GM23338 (cell line): ENCODE measurements around the gene EMP2.

ENCODE experiments used
- EZH2 ChIP-seq: fragments of 200-600 bp; sonication (generic); IDR thresholded peaks from one replicate; pipeline ENCODE4 v1.8.0; 2017; ENCODE audit warnings: antibody characterized with exemption, mild to moderate bottlenecking, low read depth; ENCODE audit not compliant: unreplicated experiment
- JUNB ChIP-seq: IDR thresholded peaks from one replicate; pipeline ENCODE4 v1.6.1; 2016; ENCODE audit warnings: antibody characterized with exemption; ENCODE audit not compliant: unreplicated experiment
- POLR2AphosphoS5 ChIP-seq: IDR thresholded peaks from 2 replicates; pipeline ENCODE4 v1.6.1; 2016; ENCODE audit warnings: antibody characterized with exemption, low read depth
- STAT1 ChIP-seq: IDR thresholded peaks from one replicate; pipeline ENCODE4 v1.6.1; 2016; ENCODE audit warnings: antibody characterized with exemption; ENCODE audit not compliant: unreplicated experiment
- TF ChIP-seq, protein P1 (sequence below), 2 experiments: fragments of 200-600 bp in 1 of 2; sonication (generic) in 1 of 2; conservative IDR thresholded peaks; 2 replicates each; pipeline versions ENCODE4 v1.5.1 to v1.6.1; 2016 to 2017; ENCODE audit warnings: antibody characterized with exemption in 2 of 2, low read depth in 2 of 2, mild to moderate bottlenecking in 2 of 2, moderate library complexity in 1 of 2

DNA sequence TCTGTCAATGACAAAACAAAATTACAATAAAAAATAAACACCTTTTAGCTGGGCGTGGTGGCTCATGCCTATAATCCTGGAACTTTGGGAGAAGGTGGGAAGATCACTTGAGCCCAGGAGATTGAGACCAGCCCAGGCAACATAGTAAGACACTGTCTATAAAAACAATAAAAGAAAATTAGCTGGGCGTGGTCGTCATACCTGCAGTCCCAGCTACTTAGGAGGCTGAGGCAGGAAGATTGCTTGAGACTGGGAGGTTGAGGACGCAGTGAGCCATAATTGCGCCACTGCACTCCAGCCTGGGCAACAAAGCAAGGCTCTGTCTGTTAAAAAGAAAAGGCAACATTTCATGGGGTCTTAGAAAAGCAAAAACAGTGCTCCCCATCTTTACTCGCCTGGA lies 32.7 kb downstream of the EMP2 start:
- TF ChIP-seq, protein P1, sequence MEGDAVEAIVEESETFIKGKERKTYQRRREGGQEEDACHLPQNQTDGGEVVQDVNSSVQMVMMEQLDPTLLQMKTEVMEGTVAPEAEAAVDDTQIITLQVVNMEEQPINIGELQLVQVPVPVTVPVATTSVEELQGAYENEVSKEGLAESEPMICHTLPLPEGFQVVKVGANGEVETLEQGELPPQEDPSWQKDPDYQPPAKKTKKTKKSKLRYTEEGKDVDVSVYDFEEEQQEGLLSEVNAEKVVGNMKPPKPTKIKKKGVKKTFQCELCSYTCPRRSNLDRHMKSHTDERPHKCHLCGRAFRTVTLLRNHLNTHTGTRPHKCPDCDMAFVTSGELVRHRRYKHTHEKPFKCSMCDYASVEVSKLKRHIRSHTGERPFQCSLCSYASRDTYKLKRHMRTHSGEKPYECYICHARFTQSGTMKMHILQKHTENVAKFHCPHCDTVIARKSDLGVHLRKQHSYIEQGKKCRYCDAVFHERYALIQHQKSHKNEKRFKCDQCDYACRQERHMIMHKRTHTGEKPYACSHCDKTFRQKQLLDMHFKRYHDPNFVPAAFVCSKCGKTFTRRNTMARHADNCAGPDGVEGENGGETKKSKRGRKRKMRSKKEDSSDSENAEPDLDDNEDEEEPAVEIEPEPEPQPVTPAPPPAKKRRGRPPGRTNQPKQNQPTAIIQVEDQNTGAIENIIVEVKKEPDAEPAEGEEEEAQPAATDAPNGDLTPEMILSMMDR (conservative IDR thresholded peaks at IDR 0.05; ENCODE audit: low read depth in 2 of 2), result no peak
- no peak for TF ChIP-seq POLR2AphosphoS5
- TF ChIP-seq STAT1, result no peak
- no peak for TF ChIP-seq JUNB
- no peak for TF ChIP-seq EZH2
